ENCODE results near the gene KCNMB2. TPM values are rescaled to one million over a fixed set of nuclear protein-coding genes. Genes with fewer than 3 reads are reported as not detected.

KCNMB2 gene
- total RNA-seq, 1 experiment from 2014 or later: not detected

GRCh38 chr3:178663201-178663934 is 127.1 kb downstream of the KCNMB2 start (continued):
- no peak for TF ChIP-seq ATF6 (CRISPR knock-in tag; IDR thresholded peaks at IDR 0.05)
- no peak for TF ChIP-seq ZNF671 (CRISPR knock-in tag; IDR thresholded peaks at IDR 0.05)
- TF ChIP-seq, protein P1, sequence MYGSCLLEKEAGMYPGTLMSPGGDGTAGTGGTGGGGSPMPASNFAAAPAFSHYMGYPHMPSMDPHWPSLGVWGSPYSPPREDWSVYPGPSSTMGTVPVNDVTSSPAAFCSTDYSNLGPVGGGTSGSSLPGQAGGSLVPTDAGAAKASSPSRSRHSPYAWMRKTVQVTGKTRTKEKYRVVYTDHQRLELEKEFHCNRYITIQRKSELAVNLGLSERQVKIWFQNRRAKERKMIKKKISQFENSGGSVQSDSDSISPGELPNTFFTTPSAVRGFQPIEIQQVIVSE (CRISPR knock-in tag; IDR thresholded peaks at IDR 0.05; ENCODE audit: borderline replicate concordance): no peak
- no peak for TF ChIP-seq JAZF1 (CRISPR knock-in tag; IDR thresholded peaks at IDR 0.05)
- no peak for TF ChIP-seq CTCF (IDR thresholded peaks at IDR 0.05)
- TF ChIP-seq HMGA2 (CRISPR knock-in tag; IDR thresholded peaks at IDR 0.05): no peak
- TF ChIP-seq NFYB (CRISPR knock-in tag; conservative IDR thresholded peaks at IDR 0.05; ENCODE audit: low read depth): no peak
- TF ChIP-seq GTF2I (CRISPR knock-in tag; conservative IDR thresholded peaks at IDR 0.05): no peak
- TF ChIP-seq ZNF317 (CRISPR knock-in tag; IDR thresholded peaks at IDR 0.05; ENCODE audit: borderline replicate concordance, low read depth): no peak
- no peak for TF ChIP-seq ZBTB21 (CRISPR knock-in tag; IDR thresholded peaks at IDR 0.05; ENCODE audit: borderline replicate concordance)
- TF ChIP-seq RELA (CRISPR knock-in tag; IDR thresholded peaks at IDR 0.05; ENCODE audit: borderline replicate concordance): no peak
- TF ChIP-seq ZNF416 (CRISPR knock-in tag; IDR thresholded peaks at IDR 0.05): no peak
- TF ChIP-seq, protein P2, sequence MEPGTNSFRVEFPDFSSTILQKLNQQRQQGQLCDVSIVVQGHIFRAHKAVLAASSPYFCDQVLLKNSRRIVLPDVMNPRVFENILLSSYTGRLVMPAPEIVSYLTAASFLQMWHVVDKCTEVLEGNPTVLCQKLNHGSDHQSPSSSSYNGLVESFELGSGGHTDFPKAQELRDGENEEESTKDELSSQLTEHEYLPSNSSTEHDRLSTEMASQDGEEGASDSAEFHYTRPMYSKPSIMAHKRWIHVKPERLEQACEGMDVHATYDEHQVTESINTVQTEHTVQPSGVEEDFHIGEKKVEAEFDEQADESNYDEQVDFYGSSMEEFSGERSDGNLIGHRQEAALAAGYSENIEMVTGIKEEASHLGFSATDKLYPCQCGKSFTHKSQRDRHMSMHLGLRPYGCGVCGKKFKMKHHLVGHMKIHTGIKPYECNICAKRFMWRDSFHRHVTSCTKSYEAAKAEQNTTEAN (CRISPR knock-in tag; IDR thresholded peaks at IDR 0.05): no peak
- no peak for TF ChIP-seq SMAD4 (CRISPR knock-in tag; IDR thresholded peaks at IDR 0.05)
- no peak for TF ChIP-seq GRHL2 (CRISPR knock-in tag; IDR thresholded peaks at IDR 0.05; ENCODE audit: insufficient replicate concordance, severe bottlenecking)

DNA sequence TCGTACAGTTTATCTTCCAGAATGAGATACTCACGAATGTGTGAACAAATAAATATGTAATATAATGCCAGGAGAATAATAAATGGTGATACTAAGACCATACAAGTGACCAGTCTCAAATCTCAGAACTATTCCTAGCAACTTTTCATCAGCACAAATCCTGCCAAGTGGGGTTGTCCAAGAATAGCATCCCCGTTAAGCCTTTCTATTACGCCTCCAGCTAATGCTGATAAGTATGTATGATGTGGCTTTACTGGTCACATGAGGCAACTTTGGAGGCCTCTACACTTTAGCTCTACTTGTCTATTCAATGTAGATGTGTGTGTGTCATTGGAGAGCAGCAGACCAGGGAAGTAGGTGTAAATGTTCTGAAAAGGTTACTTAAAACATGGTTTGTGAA is 129.5 kb downstream of the KCNMB2 start:
- ATAC-seq: no peak
- Mint-ChIP-seq H3K9me3 (peaks cover 8% of the 10 kb centered on the region; the same call in 1 of the 2 replicates), H3K36me3 (no peaks in the 10 kb centered on the region), H3K27ac (no peak overlapping the region), H3K4me1 (peaks cover 5% of the 10 kb centered on the region), H3K4me3 (no peak overlapping the region), H3K27me3 (ENCODE audit: low read depth) (no peaks in the 10 kb centered on the region)
- no peak for DNase-seq (ENCODE audit: low spot score)
- CTCF ChIA-PET: no interaction called here
- TF ChIP-seq ZNF396 (CRISPR knock-in tag; IDR thresholded peaks at IDR 0.05; ENCODE audit: borderline replicate concordance) (no peak), EMX1 (CRISPR knock-in tag; IDR thresholded peaks at IDR 0.05) (no peak), OVOL2 (CRISPR knock-in tag; IDR thresholded peaks at IDR 0.05; ENCODE audit: borderline replicate concordance) (no peak)
- TF ChIP-seq, protein P3, sequence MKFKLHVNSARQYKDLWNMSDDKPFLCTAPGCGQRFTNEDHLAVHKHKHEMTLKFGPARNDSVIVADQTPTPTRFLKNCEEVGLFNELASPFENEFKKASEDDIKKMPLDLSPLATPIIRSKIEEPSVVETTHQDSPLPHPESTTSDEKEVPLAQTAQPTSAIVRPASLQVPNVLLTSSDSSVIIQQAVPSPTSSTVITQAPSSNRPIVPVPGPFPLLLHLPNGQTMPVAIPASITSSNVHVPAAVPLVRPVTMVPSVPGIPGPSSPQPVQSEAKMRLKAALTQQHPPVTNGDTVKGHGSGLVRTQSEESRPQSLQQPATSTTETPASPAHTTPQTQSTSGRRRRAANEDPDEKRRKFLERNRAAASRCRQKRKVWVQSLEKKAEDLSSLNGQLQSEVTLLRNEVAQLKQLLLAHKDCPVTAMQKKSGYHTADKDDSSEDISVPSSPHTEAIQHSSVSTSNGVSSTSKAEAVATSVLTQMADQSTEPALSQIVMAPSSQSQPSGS (CRISPR knock-in tag; IDR thresholded peaks at IDR 0.05; ENCODE audit: borderline replicate concordance, low read depth): no peak
- TF ChIP-seq, protein P4, sequence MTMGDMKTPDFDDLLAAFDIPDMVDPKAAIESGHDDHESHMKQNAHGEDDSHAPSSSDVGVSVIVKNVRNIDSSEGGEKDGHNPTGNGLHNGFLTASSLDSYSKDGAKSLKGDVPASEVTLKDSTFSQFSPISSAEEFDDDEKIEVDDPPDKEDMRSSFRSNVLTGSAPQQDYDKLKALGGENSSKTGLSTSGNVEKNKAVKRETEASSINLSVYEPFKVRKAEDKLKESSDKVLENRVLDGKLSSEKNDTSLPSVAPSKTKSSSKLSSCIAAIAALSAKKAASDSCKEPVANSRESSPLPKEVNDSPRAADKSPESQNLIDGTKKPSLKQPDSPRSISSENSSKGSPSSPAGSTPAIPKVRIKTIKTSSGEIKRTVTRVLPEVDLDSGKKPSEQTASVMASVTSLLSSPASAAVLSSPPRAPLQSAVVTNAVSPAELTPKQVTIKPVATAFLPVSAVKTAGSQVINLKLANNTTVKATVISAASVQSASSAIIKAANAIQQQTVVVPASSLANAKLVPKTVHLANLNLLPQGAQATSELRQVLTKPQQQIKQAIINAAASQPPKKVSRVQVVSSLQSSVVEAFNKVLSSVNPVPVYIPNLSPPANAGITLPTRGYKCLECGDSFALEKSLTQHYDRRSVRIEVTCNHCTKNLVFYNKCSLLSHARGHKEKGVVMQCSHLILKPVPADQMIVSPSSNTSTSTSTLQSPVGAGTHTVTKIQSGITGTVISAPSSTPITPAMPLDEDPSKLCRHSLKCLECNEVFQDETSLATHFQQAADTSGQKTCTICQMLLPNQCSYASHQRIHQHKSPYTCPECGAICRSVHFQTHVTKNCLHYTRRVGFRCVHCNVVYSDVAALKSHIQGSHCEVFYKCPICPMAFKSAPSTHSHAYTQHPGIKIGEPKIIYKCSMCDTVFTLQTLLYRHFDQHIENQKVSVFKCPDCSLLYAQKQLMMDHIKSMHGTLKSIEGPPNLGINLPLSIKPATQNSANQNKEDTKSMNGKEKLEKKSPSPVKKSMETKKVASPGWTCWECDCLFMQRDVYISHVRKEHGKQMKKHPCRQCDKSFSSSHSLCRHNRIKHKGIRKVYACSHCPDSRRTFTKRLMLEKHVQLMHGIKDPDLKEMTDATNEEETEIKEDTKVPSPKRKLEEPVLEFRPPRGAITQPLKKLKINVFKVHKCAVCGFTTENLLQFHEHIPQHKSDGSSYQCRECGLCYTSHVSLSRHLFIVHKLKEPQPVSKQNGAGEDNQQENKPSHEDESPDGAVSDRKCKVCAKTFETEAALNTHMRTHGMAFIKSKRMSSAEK (CRISPR knock-in tag; IDR thresholded peaks at IDR 0.05; ENCODE audit: borderline replicate concordance): no peak
- POLR2A ChIA-PET: no interaction called here
